Testis (tissue), 2 donors: ENCODE results near the gene GYPC.
"Not testable (repeated sequence)": the region's sequence is repeated elsewhere in the genome, so short reads cannot be mapped to it uniquely, and the experiment has no call there.

Experiments
- POLR2A ChIP-seq: fragments of 450-650 bp; IDR thresholded peaks from one replicate; pipeline ENCODE4 v1.6.1; 2017; ENCODE audit warnings: antibody characterized with exemption, mild to moderate bottlenecking, moderate library complexity
- TF ChIP-seq, protein P1 (sequence below), 3 experiments: fragments of 450-650 bp in 2 of 3; fragments of 200-600 bp in 1 of 3; sonication (generic) in 1 of 3; IDR thresholded peaks; one replicate each; pipeline ENCODE4 v1.5.1; 2016 to 2019; ENCODE audit warnings: antibody characterized with exemption in 3 of 3, mild to moderate bottlenecking in 2 of 3, moderate library complexity in 1 of 3

DNA sequence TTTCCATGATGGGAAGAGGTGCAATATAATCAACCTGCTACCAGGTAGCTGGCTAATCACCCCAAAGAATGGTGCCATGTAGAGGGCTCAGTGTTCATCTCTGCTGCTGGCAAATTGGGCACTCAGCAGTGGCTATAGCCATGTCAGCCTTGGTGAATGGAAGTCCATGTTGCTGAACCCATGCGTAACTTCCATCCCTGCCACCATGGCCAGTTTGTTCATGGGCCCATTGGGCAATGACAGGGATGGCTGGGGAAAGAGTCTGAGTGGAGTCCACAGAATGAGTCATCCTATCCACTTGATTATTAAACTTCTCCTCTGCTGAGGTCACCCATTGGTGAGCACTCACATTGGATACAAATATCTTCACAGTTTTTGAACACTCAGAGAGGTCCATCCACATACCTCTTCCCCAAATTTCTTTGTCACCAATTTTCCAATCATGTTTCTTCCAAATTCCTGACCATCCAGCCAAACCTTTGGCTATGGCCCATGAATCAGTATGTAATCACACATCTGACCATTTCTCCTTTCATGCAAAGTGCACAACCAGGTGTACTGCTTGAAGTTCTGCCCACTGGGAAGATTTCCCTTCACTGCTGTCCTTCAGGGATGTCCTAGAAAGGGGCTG, 8.1 kb upstream of the GYPC start:
- TF ChIP-seq, protein P1, sequence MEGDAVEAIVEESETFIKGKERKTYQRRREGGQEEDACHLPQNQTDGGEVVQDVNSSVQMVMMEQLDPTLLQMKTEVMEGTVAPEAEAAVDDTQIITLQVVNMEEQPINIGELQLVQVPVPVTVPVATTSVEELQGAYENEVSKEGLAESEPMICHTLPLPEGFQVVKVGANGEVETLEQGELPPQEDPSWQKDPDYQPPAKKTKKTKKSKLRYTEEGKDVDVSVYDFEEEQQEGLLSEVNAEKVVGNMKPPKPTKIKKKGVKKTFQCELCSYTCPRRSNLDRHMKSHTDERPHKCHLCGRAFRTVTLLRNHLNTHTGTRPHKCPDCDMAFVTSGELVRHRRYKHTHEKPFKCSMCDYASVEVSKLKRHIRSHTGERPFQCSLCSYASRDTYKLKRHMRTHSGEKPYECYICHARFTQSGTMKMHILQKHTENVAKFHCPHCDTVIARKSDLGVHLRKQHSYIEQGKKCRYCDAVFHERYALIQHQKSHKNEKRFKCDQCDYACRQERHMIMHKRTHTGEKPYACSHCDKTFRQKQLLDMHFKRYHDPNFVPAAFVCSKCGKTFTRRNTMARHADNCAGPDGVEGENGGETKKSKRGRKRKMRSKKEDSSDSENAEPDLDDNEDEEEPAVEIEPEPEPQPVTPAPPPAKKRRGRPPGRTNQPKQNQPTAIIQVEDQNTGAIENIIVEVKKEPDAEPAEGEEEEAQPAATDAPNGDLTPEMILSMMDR (IDR thresholded peaks at IDR 0.05): not testable (repeated sequence)
- not testable (repeated sequence) for TF ChIP-seq POLR2A
